Nephron progenitor cell (in vitro differentiated cells): ENCODE data around the gene MT2A.

Experiments used
- DNase-seq: peaks from one replicate; pipeline ENCODE4 v3.0.0; 2021
- H3K27ac Mint-ChIP-seq: 2 replicates; pipeline ENCODE4 v1.8.0; 2021; ENCODE audit warnings: mild to moderate bottlenecking, moderate library complexity, mixed read lengths
- H3K27me3 Mint-ChIP-seq: 2 replicates; pipeline ENCODE4 v1.8.0; 2021; ENCODE audit warnings: mild to moderate bottlenecking, low read depth, mixed read lengths; ENCODE audit not compliant: poor library complexity
- H3K36me3 Mint-ChIP-seq: 2 replicates; pipeline ENCODE4 v1.8.0; 2021; ENCODE audit warnings: low read depth, mixed read lengths
- H3K4me1 Mint-ChIP-seq: 2 replicates; pipeline ENCODE4 v1.8.0; 2021; ENCODE audit warnings: mixed read lengths
- H3K4me3 Mint-ChIP-seq: 2 replicates; pipeline ENCODE4 v1.8.0; 2021; ENCODE audit warnings: mild to moderate bottlenecking, moderate library complexity, mixed read lengths
- H3K9me3 Mint-ChIP-seq: 2 replicates; pipeline ENCODE4 v1.8.0; 2021; ENCODE audit warnings: mild to moderate bottlenecking, moderate library complexity, mixed read lengths
- CTCF ChIP-seq: fragments of 200-600 bp; sonication (generic); IDR thresholded peaks from 2 replicates; pipeline ENCODE4 v1.5.0; 2021; ENCODE audit warnings: antibody characterized with exemption

The MT2A gene

GRCh38 chr16:56608043-56608875 lies at the start of gene MT2A:
Gene MT2A (plus strand): TSS chr16:56608584. CDS start chr16:56608656, 72 bp downstream.
- DNase-seq, result peak; percentile 86
- H3K27ac Mint-ChIP-seq, result peak within 1 kb of the TSS; percentile 84
- peaks cover 63% of the 10 kb centered on the region for H3K4me1 Mint-ChIP-seq
- no peaks in the 10 kb centered on the region for H3K9me3 Mint-ChIP-seq
- no peak for TF ChIP-seq CTCF
- peak within 1 kb of the TSS; percentile 88 for H3K4me3 Mint-ChIP-seq
- no peaks in the 10 kb centered on the region for H3K36me3 Mint-ChIP-seq
- H3K27me3 Mint-ChIP-seq, result peaks cover 58% of the 10 kb centered on the region

- Mint-ChIP-seq H3K27ac (no peak overlapping the region), H3K36me3 (no peaks in the 10 kb centered on the region), H3K4me1 (peaks cover 10% of the 10 kb centered on the region), H3K27me3 (peaks cover 39% of the 10 kb centered on the region), H3K9me3 (no peaks in the 10 kb centered on the region), H3K4me3 (no peak overlapping the region)
- DNase-seq, result no peak
- no peak for TF ChIP-seq CTCF
Measured at GRCh38 chr16:56559109-56559508, 49.3 kb upstream of the MT2A start.

GRCh38 chr16:56560447-56560846 lies 47.9 kb upstream of the MT2A start:
- peaks cover 10% of the 10 kb centered on the region for H3K4me1 Mint-ChIP-seq
- H3K27me3 Mint-ChIP-seq, result peaks cover 40% of the 10 kb centered on the region
- no peaks in the 10 kb centered on the region for H3K9me3 Mint-ChIP-seq
- H3K27ac Mint-ChIP-seq, result no peak overlapping the region
- no peak for TF ChIP-seq CTCF
- H3K4me3 Mint-ChIP-seq, result no peak overlapping the region
- no peaks in the 10 kb centered on the region for H3K36me3 Mint-ChIP-seq
- DNase-seq, result no peak

- Mint-ChIP-seq H3K36me3 (no peaks in the 10 kb centered on the region), H3K9me3 (no peaks in the 10 kb centered on the region), H3K4me1 (peaks cover 10% of the 10 kb centered on the region), H3K27ac (peak overlapping the region; percentile 46), H3K27me3 (peaks cover 36% of the 10 kb centered on the region), H3K4me3 (no peak overlapping the region)
- TF ChIP-seq CTCF, result no peak
- DNase-seq, result no peak
Measured at GRCh38 chr16:56561126-56561525, 47.3 kb upstream of the MT2A start.

- TF ChIP-seq CTCF, result no peak
- H3K9me3 Mint-ChIP-seq, result no peaks in the 10 kb centered on the region
- H3K4me1 Mint-ChIP-seq, result peaks cover 10% of the 10 kb centered on the region
- no peaks in the 10 kb centered on the region for H3K36me3 Mint-ChIP-seq
- DNase-seq, result no peak
- H3K27ac Mint-ChIP-seq, result no peak within 1 kb of the TSS
- peaks cover 44% of the 10 kb centered on the region for H3K27me3 Mint-ChIP-seq
- no peak within 1 kb of the TSS for H3K4me3 Mint-ChIP-seq
Measured at GRCh38 chr16:56564793-56565477, 43.4 kb upstream of the MT2A start, which contains the start of gene MT4. Gene MT4 (plus strand): TSS chr16:56565073. CDS start chr16:56565129, 56 bp downstream.
